ENCODE results near the gene CDX1. TPM values are rescaled to one million over a fixed set of nuclear protein-coding genes. Genes with fewer than 3 reads are reported as not detected.

CDX1 gene
- total RNA-seq, 1 experiment from 2014 or later: 0.22 TPM

DNA sequence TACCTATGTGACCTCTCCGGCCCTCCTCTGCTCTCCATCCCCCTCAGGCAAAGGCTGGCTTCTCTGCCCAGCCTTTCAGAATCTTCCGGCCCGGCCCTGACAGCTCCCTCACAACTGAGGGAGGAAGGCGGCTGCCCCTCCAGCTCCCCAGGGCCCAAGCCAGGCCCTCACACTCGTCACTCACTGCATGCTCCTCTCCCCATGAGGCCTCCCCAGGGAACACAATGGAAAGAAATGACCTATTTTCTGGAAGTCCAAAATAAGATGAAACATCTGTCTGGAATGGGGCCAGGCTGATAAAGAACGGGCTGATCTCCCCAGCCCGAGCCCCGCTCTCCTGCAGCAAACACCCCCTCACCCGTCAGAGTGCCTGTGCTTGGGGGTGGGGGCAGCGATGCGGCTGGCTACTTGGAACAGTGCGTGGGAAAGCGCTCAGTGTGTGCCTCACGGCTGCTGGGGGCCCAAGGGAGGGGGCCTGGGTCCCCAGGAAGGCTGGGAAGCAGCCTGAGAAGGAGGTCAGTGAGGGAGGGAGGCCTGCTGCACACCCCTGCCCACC lies 22.3 kb upstream of the CDX1 start:
- Histone ChIP-seq H2BK20ac (ENCODE audit: low read depth, low read length, poor library complexity, severe bottlenecking) (no peak overlapping the region), H2BK12ac (ENCODE audit: insufficient read length, low read depth, low read length) (no peak overlapping the region), H3K79me1 (ENCODE audit: insufficient read depth, low read depth, low read length, poor library complexity, severe bottlenecking) (no peaks in the 10 kb centered on the region), H3K4ac (ENCODE audit: low read depth, low read length) (no peak overlapping the region), H3K27ac (ENCODE audit: insufficient read length, low read depth, low read length) (no peak overlapping the region), H4K20me1 (ENCODE audit: control insufficient read depth, insufficient read depth, insufficient read length) (no peaks in the 10 kb centered on the region), H3K18ac (ENCODE audit: insufficient read length, low read depth, low read length) (no peak overlapping the region), H2AK5ac (ENCODE audit: insufficient read length, low read length) (no peak overlapping the region), H2BK120ac (ENCODE audit: low read depth, low read length, poor library complexity, severe bottlenecking) (no peak overlapping the region), H3T11ph (ENCODE audit: low read length) (no peak overlapping the region), H3K27me3 (ENCODE audit: insufficient read depth, low read length) (no peaks in the 10 kb centered on the region), H2BK15ac (ENCODE audit: low read depth, low read length) (no peak overlapping the region), H4K5ac (ENCODE audit: insufficient read length, low read depth, low read length) (no peak overlapping the region), H3K79me2 (ENCODE audit: insufficient read depth, low read length) (no peaks in the 10 kb centered on the region), H3K4me1 (ENCODE audit: insufficient read depth, low read length) (peaks cover 5% of the 10 kb centered on the region; the same call in 1 of the 2 replicates), H4K8ac (replicated peaks; ENCODE audit: insufficient read length, low read depth, low read length) (no peak overlapping the region), H3K9me3 (ENCODE audit: control insufficient read depth, low read depth, low read length) (no peaks in the 10 kb centered on the region), H3K23me2 (ENCODE audit: insufficient read length, low read depth, low read length, poor library complexity, severe bottlenecking) (no peaks in the 10 kb centered on the region), H2AFZ (ENCODE audit: low read length) (no peak overlapping the region), H3K23ac (ENCODE audit: insufficient read length, low read depth, low read length) (no peak overlapping the region), H2BK5ac (ENCODE audit: insufficient read length, low read length) (no peak overlapping the region), H3K9ac (ENCODE audit: extremely low read depth, insufficient read length, low read length) (no peak overlapping the region), H3K14ac (ENCODE audit: insufficient read depth, low read length) (peak overlapping the region; percentile 58), H3K4me2 (ENCODE audit: insufficient read depth, insufficient read length, low read length) (no peak overlapping the region), H4K91ac (ENCODE audit: insufficient read length, low read depth, low read length) (no peak overlapping the region), H3K56ac (ENCODE audit: insufficient read length, low read depth, low read length) (no peak overlapping the region)
- Mint-ChIP-seq H3K4me1 (peaks cover 29 to 46% of the 10 kb centered on the region in 2 experiments), H3K27me3 (ENCODE audit: low read depth) (peaks cover 4% of the 10 kb centered on the region; the same call in 1 of the 2 replicates), H3K9me3 (no peaks in the 10 kb centered on the region), H3K27ac (peak overlapping the region; percentile 29 to 83 (median 37); a peak in 5 of 7 replicates), H3K36me3 (ENCODE audit: insufficient read depth in 1 of 3, low read depth in 3 of 3) (no peaks in the 10 kb centered on the region), H3K4me3 (peak overlapping the region in 1 of 2 experiments; percentile 30; a peak in 2 of 5 replicates)
- TF ChIP-seq, protein P1, sequence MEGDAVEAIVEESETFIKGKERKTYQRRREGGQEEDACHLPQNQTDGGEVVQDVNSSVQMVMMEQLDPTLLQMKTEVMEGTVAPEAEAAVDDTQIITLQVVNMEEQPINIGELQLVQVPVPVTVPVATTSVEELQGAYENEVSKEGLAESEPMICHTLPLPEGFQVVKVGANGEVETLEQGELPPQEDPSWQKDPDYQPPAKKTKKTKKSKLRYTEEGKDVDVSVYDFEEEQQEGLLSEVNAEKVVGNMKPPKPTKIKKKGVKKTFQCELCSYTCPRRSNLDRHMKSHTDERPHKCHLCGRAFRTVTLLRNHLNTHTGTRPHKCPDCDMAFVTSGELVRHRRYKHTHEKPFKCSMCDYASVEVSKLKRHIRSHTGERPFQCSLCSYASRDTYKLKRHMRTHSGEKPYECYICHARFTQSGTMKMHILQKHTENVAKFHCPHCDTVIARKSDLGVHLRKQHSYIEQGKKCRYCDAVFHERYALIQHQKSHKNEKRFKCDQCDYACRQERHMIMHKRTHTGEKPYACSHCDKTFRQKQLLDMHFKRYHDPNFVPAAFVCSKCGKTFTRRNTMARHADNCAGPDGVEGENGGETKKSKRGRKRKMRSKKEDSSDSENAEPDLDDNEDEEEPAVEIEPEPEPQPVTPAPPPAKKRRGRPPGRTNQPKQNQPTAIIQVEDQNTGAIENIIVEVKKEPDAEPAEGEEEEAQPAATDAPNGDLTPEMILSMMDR (conservative IDR thresholded peaks at IDR 0.05): no peak
- no CpG with 5 or more reads among the region's 14 CpGs for WGBS (ENCODE audit: extremely low coverage, insufficient read length, low lambda C conversion rate)
- DNase-seq: no peak

Data from H9 (cell line).